Cardiac septum (tissue), 1 donor: Measurements from ENCODE around the gene CCDC43. TPM values are rescaled to one million over a fixed set of nuclear protein-coding genes. Genes with fewer than 3 reads are reported as not detected.

Experiments used
- DNase-seq: peaks from one replicate; pipeline ENCODE4 v3.0.0-alpha.2; 2020; ENCODE audit warnings: low spot score
- intact Hi-C: fragments of 100-400 bp; cut with DNase I; formaldehyde crosslinking; loops from one replicate; pipeline ENCODE4 v1.14.0; 2022
- total RNA-seq: library from RNA; stranded (reverse); fragmentation: NEBNext Ultra II Directional; extraction: Animal tissue kit (Norgen Biotek cat#: 25700); gene quantifications from one replicate; pipeline ENCODE4 v1.2.1, GENCODE V29; 2021
- donor health status: DM: no; HTN: no; CAD: no.

Gene CCDC43
- total RNA-seq, 1 donor from 2014 or later, result 25.5 TPM

DNA sequence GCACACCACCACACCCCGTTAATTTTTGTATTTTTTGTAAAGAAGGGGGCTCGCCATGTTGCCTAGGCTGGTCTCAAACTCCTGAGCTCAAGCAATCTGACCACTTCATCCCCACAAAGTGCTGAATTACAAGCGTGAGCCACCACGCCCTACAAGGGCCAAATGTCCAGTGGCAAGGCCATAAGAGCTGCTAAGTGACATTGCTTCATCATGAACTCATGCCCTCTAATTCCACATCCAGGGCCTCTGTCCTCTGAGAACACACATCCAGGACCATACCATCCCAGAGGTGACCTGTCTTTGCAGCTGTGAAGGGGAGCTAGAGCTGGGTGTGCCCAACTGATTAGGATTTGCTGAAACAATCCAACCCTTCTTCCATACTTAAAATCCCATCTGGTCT is 58.9 kb downstream of the CCDC43 start:
- DNase-seq, result no peak
- intact Hi-C loops, result no loop called here

DNA sequence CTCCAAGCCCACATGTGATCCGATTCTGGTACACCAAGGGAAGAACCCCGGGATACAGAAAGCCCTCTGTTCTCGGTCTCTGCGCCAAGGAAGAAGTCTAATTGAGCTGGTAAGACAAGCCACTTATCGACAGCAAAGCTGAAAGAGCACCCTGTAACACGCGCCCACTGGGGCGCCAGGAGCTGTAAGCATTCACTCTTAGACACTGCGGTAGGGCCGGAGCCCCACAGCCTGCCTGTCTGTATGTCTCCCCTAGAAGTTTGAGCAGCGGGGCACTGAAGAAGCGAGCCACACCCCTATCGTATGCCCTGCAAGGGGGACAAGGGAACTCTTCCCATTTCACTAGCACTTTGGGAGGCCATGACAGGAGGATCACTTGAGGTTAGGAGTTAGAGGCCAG is 60.3 kb downstream of the CCDC43 start:
- intact Hi-C loops, result no loop called here
- DNase-seq, result no peak

DNA sequence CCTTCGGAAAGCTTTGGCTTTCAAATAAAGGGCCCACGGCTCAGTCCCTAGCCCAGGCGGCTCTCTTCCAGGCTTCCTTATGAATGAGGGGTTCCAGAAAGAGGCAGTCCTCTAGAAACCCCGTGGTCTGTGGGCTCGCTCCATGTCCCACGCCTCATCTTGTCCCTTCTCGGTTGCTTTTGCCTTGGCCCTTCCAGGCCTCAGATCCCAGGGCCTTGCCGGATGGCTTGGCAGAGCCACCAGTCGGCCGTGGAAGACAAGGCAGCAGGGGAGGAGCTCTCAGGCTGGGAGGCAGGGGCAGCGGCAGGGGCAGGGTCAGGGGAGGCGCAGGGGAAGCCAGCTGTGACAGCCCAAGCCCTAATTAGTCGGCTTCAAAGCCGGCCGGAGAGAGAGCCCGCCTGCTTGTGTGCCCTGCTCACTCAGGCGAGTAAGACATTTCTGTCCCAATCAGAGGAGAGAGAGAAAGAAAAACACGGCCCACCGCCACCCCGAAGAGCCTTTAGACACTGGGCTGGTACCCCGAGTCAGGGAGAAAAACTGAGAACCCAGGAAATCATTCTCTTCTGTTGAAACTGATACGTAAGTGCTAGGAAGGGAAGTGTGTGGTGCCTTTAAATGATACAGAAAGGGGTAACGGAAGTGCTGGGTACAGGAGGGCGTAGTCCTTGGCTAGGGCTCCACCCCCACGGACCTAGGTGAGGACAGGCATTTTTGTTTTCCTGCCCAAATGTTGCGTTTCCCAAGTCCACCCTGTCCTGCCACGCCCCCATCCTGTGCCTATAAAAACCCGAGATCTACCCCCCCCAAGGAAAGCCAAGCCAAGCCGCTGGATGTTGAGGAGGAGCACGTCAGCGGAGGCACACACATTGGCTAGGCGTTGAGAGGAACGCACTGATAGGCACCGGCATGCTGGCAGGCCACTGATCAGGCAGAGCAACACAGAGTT is 61.1 kb downstream of the CCDC43 start:
- intact Hi-C loops, result loop anchor here (1.0 kb wide), 1 partner anchor 71 kb away; the partner anchor contains the start of gene FZD2
- DNase-seq, result peak; percentile 82

DNA sequence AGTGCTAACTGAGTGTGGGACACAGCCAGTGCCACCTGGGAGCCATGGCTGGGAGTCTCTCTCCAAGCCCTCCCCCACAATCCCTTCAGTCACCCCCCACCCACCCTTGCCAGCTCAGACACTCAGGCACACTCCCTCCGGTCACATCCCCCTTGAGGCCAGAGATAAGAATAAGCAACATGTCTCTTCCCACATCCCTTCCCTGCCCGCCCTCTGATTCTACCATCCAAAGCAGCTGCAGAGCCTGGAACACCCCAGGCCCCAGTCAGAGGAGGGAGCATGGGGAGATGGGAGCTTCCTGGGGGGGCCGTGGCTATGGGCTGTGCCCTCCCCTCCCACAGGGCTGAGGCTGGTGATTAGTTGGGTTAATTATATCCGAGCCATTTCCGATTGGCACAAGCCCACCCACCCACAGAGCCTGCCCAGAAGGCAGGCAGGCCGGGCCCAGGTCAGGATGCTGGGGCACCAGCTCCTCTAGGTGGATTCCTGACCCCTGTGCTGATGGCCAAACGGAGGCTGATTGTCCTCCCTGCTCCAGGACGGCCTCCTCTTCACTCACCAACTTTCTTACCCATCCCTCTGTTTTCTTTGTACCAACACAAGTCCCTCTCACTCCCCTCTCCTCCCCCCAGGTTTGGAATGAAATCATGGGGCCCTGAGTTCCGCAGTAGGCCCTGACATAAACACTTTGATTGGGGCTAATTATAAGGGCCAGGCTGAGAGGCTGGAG is 61.9 kb downstream of the CCDC43 start:
- no peak for DNase-seq

More for the DNA sequence above, 61.9 kb downstream of the CCDC43 start:
- intact Hi-C loops, result loop anchor here (1.0 kb wide), 1 partner anchor 70 kb away; the partner anchor contains the start of gene FZD2

Other genes with a start within 250 kb of the CCDC43 start
- gene GPATCH8, start 186.4 kb downstream of the CCDC43 start, total RNA-seq, result 23.8 TPM
- 5.7 TPM for gene FZD2, start 132.3 kb downstream of the CCDC43 start, total RNA-seq
- gene MEIOC, start 33.3 kb downstream of the CCDC43 start, total RNA-seq, result not detected
- 5.9 TPM for gene DBF4B, start 18.9 kb upstream of the CCDC43 start, total RNA-seq
- 1.00 TPM for gene ADAM11, start 69.2 kb upstream of the CCDC43 start, total RNA-seq
- 32.0 TPM for gene GJC1, start 140.5 kb upstream of the CCDC43 start, total RNA-seq
- gene HIGD1B, start 158.1 kb upstream of the CCDC43 start, total RNA-seq, result 10.3 TPM
- gene EFTUD2, start 209.7 kb upstream of the CCDC43 start, total RNA-seq, result 62.0 TPM
- gene GFAP, start 225.7 kb upstream of the CCDC43 start, total RNA-seq, result 7.0 TPM